ENCODE data around the gene ST6GALNAC5.

DNA sequence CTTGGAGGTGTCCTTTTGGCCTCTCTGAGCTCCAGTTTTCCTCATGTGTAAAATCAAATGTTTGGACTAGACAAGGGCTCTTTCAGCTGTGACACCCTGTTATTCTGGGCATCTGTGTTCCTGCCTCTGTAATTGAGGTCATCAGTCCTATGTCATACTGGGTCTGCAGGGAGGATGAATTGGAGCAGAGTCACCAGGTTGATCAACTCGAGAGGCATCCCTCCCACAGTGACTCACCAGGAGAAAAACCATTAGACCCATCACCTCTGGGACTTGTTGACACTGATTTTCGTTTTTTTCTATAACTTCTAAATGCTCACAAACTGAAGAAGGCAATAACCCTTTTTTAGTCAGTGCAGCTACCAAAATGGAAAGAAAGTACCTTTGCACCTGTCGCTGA, 82.2 kb downstream of the ST6GALNAC5 start:
- TF ChIP-seq CEBPB (IDR thresholded peaks at IDR 0.05), result no peak
- TF ChIP-seq NFIC (IDR thresholded peaks at IDR 0.05), result no peak
- no peak for TF ChIP-seq RAD21 (IDR thresholded peaks at IDR 0.05; ENCODE audit: low read depth)
- no peak for TF ChIP-seq TCF12 (IDR thresholded peaks at IDR 0.05; ENCODE audit: low read depth)

Measured in Ishikawa (cell line).